ENCODE data around the gene COX4I2. TPM values are rescaled to one million over a fixed set of nuclear protein-coding genes. Genes with fewer than 3 reads are reported as not detected.
"Not testable (repeated sequence)": the region's sequence is repeated elsewhere in the genome, so short reads cannot be mapped to it uniquely, and the experiment has no call there.

The COX4I2 gene
- total RNA-seq, 1 donor from 2014 or later, result not detected

DNA sequence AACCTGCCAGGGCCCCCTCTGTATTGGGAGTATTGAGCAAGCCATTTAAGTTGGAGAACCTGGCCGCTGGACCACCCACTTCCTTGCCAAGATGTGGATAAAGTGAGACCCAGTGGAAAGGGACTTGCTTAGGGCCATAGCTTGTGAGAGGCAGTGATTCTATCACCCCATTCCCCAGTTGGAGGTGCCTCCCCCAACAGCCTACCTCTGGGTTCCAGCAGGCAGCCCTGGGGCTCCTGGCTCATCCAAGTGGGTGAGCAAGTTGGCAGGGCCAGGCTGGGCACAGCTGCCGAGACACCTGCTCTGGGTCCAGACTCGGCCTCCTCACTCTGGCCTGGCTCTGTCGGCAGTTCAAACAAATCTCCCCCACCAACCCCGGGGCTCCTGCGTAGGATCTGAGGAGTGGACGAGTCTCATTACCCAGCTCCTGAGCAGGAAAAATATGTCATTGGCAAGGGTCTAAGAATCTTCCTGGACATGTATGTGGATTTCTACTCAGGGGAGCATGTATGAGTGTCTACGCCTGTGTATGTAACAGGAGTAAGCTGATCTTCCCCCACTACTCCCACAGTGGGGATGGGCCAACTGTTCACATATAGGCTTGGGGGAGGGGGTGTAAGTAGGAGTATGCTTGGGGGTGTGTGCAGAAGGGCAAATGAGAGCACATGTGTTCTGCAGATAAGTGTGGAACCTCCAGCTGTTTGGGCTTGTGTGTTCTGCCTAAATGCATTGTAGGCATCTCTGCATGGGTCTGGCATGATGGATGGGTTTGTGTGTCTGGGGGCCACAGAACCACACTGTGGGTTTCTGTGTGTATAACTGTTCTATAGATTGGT, 30.7 kb upstream of the COX4I2 start:
- DNase-seq (ENCODE audit: extremely low read depth, low read depth, low spot score), result no peak

DNA sequence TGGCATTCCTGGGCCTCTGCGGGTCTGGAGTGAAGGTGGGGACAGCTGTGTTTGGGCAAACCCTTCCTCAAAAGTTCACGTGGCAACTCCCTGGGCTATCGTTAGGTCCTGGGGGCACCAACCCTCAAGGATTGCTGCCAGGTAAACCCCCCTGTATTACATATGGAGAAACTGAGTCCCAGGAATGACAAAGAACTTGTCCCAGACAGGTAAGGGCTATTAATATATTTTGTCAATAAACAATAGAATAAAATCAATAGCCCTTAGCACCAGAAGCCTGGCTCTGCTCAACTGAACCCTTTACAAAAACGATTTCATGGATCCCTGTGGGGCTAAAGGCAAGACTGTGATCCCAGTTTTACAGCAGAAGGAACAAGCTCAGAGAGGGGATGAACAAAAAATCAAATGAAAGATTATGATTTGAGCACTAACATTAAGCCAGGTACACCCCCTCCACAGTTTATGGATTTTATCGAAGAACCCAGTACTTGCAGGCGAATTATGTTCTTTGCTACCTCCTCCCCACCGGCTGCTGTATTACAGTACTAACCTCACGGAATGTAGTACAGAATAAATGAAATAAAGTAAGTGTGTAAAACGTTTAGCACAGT, 30.0 kb upstream of the COX4I2 start:
- no peak for DNase-seq (ENCODE audit: extremely low read depth, low read depth, low spot score)

DNA sequence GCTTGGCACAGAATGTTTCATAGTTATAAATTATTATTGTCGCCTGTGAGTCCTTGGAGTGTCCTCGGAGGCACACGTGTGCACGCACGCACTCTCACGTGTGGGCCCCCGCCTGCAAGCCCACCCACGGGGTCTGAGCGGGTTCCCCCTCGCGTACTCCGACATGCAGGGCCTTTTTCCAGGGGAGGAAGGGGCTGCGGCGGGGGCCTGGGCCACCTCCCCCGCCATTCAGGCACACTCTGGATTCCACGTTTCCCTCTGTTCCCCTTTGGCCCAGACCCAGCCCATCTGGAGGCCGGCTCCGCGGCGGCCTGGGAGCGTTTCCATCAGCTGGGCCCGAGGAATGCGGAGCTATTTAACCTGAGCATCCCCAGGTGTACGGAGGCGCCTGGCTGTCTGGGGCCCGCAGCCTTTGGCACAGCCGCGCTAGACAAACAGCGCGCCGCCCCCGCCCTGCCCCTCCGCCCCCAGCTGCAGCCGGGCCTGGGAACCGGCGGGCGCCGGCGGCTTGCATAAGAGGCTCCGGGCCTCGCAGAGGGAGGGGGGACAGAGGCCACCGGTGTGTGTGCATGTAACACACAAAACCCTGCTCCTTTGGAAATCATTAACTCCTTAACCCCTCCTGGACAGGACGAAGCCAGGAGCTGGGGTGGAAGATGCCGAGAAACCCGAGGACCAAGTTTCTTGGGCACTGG, 29.3 kb upstream of the COX4I2 start:
- DNase-seq (ENCODE audit: extremely low read depth, low read depth, low spot score), result no peak

- not testable (repeated sequence) for DNase-seq (ENCODE audit: extremely low read depth, low read depth, low spot score)
Observed at GRCh38 chr20:31612271-31612640, 25.5 kb upstream of the COX4I2 start.

DNA sequence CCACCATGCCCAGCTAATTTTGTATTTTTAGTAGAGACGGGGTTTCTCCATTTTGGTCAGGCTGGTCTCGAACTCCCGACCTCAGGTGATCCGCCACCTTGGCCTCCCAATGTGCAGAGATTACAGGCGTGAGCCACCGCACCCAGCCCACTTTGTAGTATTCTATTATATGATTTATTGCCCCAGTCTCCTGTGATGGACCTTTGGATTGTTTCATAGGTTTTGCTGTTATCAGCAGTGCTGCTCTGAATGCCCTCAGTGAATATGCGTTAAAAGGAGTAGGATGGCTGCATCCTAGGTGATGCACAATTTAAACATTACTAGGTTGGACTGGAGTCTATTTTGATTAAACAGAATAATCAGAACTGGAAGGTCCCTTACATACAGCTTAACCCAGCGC, 22.3 kb upstream of the COX4I2 start:
- DNase-seq (ENCODE audit: extremely low read depth, low read depth, low spot score), result no peak

- DNase-seq (ENCODE audit: extremely low read depth, low read depth, low spot score), result no peak
Observed at GRCh38 chr20:31617432-31618104, 20.1 kb upstream of the COX4I2 start.

- DNase-seq (ENCODE audit: extremely low read depth, low read depth, low spot score), result no peak
Observed at GRCh38 chr20:31620246-31620645, 17.5 kb upstream of the COX4I2 start.

- DNase-seq (ENCODE audit: extremely low read depth, low read depth, low spot score), result not testable (repeated sequence)
Observed at GRCh38 chr20:31623123-31623505, 14.6 kb upstream of the COX4I2 start.

- not testable (repeated sequence) for DNase-seq (ENCODE audit: extremely low read depth, low read depth, low spot score)
Observed at GRCh38 chr20:31626534-31626933, 11.2 kb upstream of the COX4I2 start.

DNA sequence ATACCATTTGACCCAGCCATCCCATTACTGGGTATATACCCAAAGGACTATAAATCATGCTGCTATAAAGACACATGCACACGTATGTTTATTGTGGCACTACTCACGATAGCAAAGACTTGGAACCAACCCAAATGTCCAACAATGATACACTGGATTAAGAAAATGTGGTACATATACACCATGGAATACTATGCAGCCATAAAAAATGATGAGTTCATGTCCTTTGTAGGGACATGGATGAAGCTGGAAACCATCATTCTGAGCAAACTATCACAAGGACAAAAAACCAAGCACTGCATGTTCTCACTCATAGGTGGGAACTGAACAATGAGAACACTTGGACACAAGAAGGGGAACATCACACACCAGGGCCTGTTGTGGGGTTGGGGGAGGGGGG, 9.7 kb upstream of the COX4I2 start:
- DNase-seq (ENCODE audit: extremely low read depth, low read depth, low spot score), result not testable (repeated sequence)

- DNase-seq (ENCODE audit: extremely low read depth, low read depth, low spot score), result no peak
Observed at GRCh38 chr20:31630187-31630790, 7.4 kb upstream of the COX4I2 start.

DNA sequence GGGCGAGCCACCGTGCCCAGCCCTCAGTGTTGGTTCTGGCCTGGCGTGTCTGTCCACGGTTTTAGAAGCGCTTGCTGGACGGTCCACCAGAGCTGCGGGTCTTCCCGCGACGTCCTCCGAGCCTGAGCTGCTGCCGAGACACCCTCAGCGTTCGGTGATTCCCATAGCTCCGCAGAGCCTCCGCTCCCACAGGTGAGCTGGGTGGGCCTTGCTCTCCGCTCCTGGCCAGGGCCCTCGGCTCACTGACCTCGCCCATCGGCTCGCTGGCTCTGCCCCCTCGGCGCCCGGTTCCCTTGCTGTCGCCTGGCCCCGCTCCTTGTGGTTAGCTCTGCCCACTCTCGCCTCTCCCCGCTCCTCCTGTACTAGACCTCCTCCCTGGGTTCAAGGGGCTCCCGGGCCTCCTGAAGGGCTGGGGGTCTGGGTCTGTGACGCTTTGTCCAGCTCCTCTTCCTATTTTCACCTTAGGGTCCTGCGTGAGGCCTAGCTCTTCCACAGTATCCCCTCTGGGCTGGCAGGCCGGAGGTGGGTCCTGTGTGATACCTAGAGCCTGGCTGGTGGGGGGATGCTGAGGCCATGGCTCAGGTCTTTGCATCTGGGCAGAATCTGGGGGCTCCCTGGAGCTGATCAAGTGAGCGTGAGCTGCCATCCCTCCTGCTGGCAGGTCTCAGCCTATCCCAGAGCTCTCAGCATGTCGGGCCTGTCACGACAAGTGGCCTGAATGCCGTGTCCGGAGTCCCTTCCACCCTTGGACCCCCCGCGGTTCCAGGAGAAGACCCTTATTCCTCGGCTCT, 5.0 kb upstream of the COX4I2 start:
- no peak for DNase-seq (ENCODE audit: extremely low read depth, low read depth, low spot score)

- DNase-seq (ENCODE audit: extremely low read depth, low read depth, low spot score), result no peak
Observed at GRCh38 chr20:31633339-31633914, 4.3 kb upstream of the COX4I2 start.

DNA sequence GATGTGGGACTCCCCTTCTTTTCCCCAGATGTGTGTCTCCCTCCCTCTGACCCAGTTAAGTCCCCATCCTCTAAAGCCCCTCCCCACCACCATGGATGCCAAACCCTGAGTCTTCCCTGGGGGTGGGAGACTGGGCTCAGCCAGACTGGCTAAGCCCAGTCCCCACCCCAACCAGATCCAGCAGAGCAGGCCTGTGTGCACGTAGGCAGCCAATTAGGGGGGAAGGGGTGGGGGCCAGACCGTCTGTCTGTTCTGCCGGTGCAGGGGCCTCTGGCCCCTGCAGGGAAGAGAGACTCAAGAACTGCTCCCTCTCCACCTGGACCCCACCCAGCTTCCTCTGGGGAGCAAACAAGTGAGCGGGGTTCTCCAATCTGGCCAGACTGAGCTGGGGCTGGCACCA, 605 bp downstream of the COX4I2 start:
- DNase-seq (ENCODE audit: extremely low read depth, low read depth, low spot score), result no peak

- DNase-seq (ENCODE audit: extremely low read depth, low read depth, low spot score), result no peak
Observed at GRCh38 chr20:31638816-31639215, 1.1 kb downstream of the COX4I2 start.

DNA sequence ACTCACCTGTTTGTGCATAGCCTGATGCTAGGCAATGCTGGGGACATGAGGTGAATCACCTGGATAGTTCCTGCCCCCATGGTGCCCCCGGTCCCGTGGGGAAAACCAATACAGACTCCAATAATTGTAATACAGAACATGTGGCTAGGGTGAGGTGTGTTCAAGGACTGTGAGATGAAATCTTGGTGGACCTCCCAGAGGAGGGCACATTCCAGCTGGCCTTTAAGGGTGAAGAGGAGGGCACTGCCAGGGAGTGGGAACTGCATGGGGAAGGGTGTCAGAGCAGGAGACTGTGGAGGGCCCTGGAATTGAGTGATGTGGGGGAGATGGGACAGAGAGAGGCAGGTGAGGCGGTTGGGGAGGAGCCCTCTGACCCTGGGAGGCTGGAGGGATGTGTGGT, 2.5 kb downstream of the COX4I2 start:
- DNase-seq (ENCODE audit: extremely low read depth, low read depth, low spot score), result no peak

GRCh38 chr20:31641391-31641790, 3.7 kb downstream of the COX4I2 start:
- DNase-seq (ENCODE audit: extremely low read depth, low read depth, low spot score), result no peak

DNA sequence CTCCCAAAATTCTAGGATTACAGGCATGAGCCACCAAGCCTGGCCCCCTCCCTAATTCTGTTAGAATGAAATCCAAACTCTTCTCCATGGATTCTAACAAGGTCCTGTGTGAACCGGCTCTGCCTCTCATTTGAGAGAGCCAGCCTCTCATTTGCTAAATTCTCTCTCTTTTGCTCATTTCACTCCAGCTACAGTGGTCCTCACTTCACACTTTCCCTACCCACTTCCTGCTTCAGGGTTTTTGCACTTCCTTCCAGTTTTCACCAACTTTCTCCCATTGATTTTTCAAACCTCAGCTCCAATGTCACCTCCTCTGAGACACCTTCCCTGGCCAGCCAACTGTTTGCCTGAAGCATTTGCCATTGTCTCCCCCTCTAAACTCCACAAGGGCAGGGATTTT, 5.1 kb downstream of the COX4I2 start:
- DNase-seq (ENCODE audit: extremely low read depth, low read depth, low spot score), result no peak

GRCh38 chr20:31643522-31643921, 5.8 kb downstream of the COX4I2 start:
- DNase-seq (ENCODE audit: extremely low read depth, low read depth, low spot score), result no peak

GRCh38 chr20:31644701-31645100, 7.0 kb downstream of the COX4I2 start:
- DNase-seq (ENCODE audit: extremely low read depth, low read depth, low spot score), result no peak
